Measurements from ENCODE around the gene ANGPTL8.

DNA sequence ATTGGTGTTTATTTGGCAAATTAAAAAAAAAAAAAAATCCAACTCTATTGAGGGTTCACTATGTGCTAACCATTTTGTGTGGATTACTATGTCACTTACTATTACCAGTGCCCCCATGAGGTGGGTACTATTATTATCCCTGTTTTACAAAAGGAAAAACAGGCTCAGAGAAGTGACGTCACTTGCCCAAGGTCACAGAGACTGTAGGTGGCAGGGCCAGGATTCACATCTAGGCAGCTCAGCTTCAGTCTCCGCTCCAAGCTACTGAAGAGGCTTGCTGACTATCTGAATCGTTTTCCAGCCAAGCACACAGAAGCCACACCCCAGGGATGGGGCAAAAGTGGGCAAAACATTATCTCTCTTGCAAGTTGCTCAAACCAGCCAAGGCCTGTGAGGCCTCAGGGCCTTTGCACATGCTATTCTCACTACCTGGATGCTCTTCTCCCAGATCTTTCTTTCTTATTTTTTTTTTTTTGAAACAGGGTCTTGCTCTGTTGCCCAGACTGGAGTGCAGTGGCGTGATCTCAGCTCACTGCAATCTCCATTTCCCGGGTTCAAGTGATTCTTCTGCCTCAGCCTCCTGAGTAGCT is 4.8 kb upstream of the ANGPTL8 start:
- TF ChIP-seq CTCF (IDR thresholded peaks at IDR 0.05) (no peak), POLR2A (IDR thresholded peaks at IDR 0.05) (no peak)
